ENCODE measurements around the gene IRX4.

DNA sequence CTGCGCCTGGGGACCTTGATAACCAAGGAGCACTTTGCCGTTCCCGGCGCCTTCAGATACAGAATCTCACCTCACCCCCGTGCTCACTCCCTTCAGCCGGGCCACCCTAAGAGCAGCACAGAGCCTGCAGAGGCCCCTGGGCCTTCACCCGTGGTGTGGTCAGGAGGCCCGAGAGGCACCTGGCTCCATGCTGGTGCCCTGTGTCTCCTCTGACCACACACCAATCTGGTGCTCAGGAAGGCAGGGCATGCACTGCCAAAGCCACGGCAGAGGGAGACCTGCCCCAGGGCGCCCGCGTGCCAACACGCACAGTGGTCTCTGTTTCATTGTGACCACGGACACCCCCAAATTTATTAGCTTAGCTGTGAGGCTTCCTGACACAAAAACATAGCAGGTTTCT, 11.3 kb downstream of the IRX4 start:
- TF ChIP-seq, protein P1, sequence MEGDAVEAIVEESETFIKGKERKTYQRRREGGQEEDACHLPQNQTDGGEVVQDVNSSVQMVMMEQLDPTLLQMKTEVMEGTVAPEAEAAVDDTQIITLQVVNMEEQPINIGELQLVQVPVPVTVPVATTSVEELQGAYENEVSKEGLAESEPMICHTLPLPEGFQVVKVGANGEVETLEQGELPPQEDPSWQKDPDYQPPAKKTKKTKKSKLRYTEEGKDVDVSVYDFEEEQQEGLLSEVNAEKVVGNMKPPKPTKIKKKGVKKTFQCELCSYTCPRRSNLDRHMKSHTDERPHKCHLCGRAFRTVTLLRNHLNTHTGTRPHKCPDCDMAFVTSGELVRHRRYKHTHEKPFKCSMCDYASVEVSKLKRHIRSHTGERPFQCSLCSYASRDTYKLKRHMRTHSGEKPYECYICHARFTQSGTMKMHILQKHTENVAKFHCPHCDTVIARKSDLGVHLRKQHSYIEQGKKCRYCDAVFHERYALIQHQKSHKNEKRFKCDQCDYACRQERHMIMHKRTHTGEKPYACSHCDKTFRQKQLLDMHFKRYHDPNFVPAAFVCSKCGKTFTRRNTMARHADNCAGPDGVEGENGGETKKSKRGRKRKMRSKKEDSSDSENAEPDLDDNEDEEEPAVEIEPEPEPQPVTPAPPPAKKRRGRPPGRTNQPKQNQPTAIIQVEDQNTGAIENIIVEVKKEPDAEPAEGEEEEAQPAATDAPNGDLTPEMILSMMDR (IDR thresholded peaks at IDR 0.05): no peak
- no peak for TF ChIP-seq POLR2A (IDR thresholded peaks at IDR 0.05)
